ENCODE data around the gene OPN3. TPM values are rescaled to one million over a fixed set of nuclear protein-coding genes. Genes with fewer than 3 reads are reported as not detected.

Gene OPN3
- total RNA-seq, 2 donors from 2014 or later: 2.3 to 7.0 TPM

DNA sequence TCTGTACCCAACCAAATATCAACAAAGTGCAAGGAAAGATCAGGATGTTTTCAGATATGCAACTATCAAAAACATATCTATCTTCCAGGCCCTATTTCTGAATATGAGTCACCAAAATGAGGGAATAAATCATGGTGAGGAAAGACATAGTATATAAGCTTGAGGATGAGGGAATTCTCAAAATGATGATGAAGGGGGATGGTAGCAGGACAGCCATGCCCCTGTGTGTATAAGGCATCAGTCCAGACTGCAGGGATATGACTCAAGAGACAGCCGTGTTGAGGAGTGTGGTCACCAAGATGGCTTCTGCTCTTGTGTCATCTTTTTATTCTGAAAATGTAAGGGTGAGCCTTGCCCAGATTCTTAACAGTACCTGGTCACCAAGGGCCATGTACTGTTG is 7.5 kb upstream of the OPN3 start:
- no peaks in the 10 kb centered on the region for H3K4me1 ChIP-seq
- intact Hi-C loops (cut with DNase I): no loop called here
- no peak overlapping the region for H3K4me3 ChIP-seq
- H3K27me3 ChIP-seq: no peaks in the 10 kb centered on the region
- 70 to 92% methylated on average over 1 of the region's 1 CpG for WGBS, 2 donors
- TF ChIP-seq POLR2A (IDR thresholded peaks at IDR 0.05) (no peak), CTCF (IDR thresholded peaks at IDR 0.05) (no peak)
- H3K9me3 ChIP-seq: no peaks in the 10 kb centered on the region
- H3K36me3 ChIP-seq (replicated peaks in 1 of 2; ENCODE audit: insufficient read depth in 1 of 2, low read depth in 2 of 2): no peaks in the 10 kb centered on the region
- no peak for DNase-seq
- no peak overlapping the region for H3K27ac ChIP-seq
- no peak for ATAC-seq

DNA sequence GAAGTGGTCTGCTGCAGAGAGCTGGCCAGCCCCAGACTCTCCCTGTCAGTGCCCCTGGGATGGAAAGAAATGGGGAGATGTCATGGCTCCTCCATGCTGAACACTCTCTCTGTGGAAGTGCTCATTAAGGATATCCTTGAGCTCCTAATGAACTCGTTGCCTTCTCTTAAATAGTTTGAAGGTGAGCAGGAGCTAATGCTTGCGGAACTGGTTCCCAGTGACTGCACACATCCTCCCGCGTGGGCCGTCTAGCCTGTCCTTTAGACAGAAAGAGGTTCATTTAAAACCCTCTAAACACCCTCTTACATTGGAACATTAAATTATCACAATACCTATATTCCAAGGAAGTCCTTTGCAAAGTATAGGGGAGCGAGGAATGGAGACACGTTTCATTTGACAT is 6.0 kb upstream of the OPN3 start:
- ATAC-seq (no peak), DNase-seq (no peak)
- Histone ChIP-seq H3K4me3 (no peak overlapping the region), H3K4me1 (peaks cover 9% of the 10 kb centered on the region), H3K27me3 (no peaks in the 10 kb centered on the region), H3K27ac (no peak overlapping the region), H3K36me3 (replicated peaks in 1 of 2; ENCODE audit: insufficient read depth in 1 of 2, low read depth in 2 of 2) (no peaks in the 10 kb centered on the region), H3K9me3 (no peaks in the 10 kb centered on the region)
- TF ChIP-seq POLR2A (IDR thresholded peaks at IDR 0.05) (no peak), CTCF (IDR thresholded peaks at IDR 0.05) (no peak)
- intact Hi-C loops (cut with DNase I): no loop called here
- WGBS, 2 donors: 51 to 67% methylated on average over 6 to 7 of the region's 7 CpGs

DNA sequence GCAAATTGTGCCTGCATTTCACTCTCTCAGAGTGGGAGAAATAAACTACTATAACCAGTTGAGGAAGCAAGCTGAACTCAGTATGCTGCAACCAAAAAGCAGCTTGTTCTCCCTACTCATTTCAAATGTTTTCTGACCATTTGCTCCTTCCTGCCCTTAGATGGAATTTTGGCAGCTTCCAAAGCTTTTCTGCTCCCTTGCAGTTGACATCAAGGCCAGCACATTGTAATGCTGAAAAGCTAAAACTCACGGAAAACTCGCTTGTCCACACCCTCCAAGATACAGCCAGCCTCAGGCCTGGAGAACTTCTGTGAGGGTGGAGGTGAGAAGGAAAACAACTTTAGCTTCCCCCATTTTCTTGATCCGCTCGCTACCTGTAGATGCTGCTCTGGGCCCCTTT is 5.0 kb upstream of the OPN3 start:
- 62 to 63% methylated on average over 4 of the region's 4 CpGs for WGBS, 2 donors
- H3K36me3 ChIP-seq (replicated peaks in 1 of 2; ENCODE audit: insufficient read depth in 1 of 2, low read depth in 2 of 2): no peaks in the 10 kb centered on the region
- DNase-seq (no peak), ATAC-seq (no peak)
- no peaks in the 10 kb centered on the region for H3K27me3 ChIP-seq
- intact Hi-C loops (cut with DNase I): no loop called here
- no peak overlapping the region for H3K27ac ChIP-seq
- peaks cover 15% of the 10 kb centered on the region for H3K4me1 ChIP-seq
- H3K9me3 ChIP-seq: no peaks in the 10 kb centered on the region
- H3K4me3 ChIP-seq: no peak overlapping the region
- TF ChIP-seq CTCF (IDR thresholded peaks at IDR 0.05) (no peak), POLR2A (IDR thresholded peaks at IDR 0.05) (no peak)

DNA sequence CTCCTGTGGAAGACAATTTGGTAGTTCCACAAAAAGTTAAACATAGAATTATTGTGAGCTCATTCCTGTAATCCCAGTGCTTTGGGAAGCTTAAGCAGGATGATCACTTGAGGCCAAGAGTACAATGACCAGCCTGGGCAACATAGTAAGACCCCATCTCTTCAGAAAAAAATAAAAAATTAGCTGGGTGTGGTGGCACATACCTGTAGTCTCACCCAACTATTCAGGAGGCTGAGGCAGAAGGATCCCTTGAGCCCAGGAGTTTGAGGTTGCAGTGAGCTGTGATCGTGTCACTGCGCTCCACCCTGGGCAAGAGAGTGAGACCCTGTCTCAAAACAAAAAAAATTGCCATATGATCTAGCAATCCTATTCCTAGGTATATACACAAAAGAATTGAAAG is 4.1 kb upstream of the OPN3 start:
- no peak for ATAC-seq
- no peaks in the 10 kb centered on the region for H3K36me3 ChIP-seq (replicated peaks in 1 of 2; ENCODE audit: insufficient read depth in 1 of 2, low read depth in 2 of 2)
- DNase-seq: no peak
- 88 to 94% methylated on average over 2 of the region's 2 CpGs for WGBS, 2 donors
- intact Hi-C loops (cut with DNase I): no loop called here
- H3K4me1 ChIP-seq: peaks cover 15% of the 10 kb centered on the region
- no peaks in the 10 kb centered on the region for H3K9me3 ChIP-seq
- H3K27ac ChIP-seq: no peak overlapping the region
- H3K27me3 ChIP-seq: no peaks in the 10 kb centered on the region
- TF ChIP-seq POLR2A (IDR thresholded peaks at IDR 0.05) (no peak), CTCF (IDR thresholded peaks at IDR 0.05) (no peak)
- H3K4me3 ChIP-seq: no peak overlapping the region

- no peak for ATAC-seq
- Histone ChIP-seq H3K36me3 (replicated peaks in 1 of 2; ENCODE audit: insufficient read depth in 1 of 2, low read depth in 2 of 2) (no peaks in the 10 kb centered on the region), H3K27ac (no peak overlapping the region), H3K4me1 (peaks cover 29% of the 10 kb centered on the region), H3K4me3 (no peak overlapping the region), H3K9me3 (no peaks in the 10 kb centered on the region), H3K27me3 (no peaks in the 10 kb centered on the region)
- no peak for DNase-seq
- 88 to 94% methylated on average over 1 of the region's 1 CpG for WGBS, 2 donors
- TF ChIP-seq POLR2A (IDR thresholded peaks at IDR 0.05): no peak
- TF ChIP-seq CTCF (IDR thresholded peaks at IDR 0.05): no peak
- intact Hi-C loops (cut with DNase I): no loop called here
Observed at GRCh38 chr1:241642593-241642944, 2.4 kb upstream of the OPN3 start.
